Upper lobe of left lung (tissue), 4 donors: ENCODE data around the gene MMD2.

Experiments
- CTCF ChIP-seq, 6 experiments: fragments of 450-650 bp in 4 of 6; fragments of 200-600 bp in 2 of 6; sonication (generic) in 2 of 6; IDR thresholded peaks; one replicate each; pipeline ENCODE4 v1.5.1; 2016 to 2019; ENCODE audit warnings: antibody characterized with exemption in 6 of 6
- EP300 ChIP-seq, 4 donors: sonication (generic); formaldehyde crosslinking; IDR thresholded peaks; one replicate each; pipeline ENCODE4 v1.5.1; 2017; ENCODE audit warnings: antibody characterized with exemption in 4 of 4, control low read depth in 2 of 4
- POLR2A ChIP-seq, 4 donors: fragments of 450-650 bp; IDR thresholded peaks; one replicate each; pipeline ENCODE4 v1.5.1; 2016 to 2017; ENCODE audit warnings: antibody characterized with exemption in 4 of 4, mild to moderate bottlenecking in 2 of 4

DNA sequence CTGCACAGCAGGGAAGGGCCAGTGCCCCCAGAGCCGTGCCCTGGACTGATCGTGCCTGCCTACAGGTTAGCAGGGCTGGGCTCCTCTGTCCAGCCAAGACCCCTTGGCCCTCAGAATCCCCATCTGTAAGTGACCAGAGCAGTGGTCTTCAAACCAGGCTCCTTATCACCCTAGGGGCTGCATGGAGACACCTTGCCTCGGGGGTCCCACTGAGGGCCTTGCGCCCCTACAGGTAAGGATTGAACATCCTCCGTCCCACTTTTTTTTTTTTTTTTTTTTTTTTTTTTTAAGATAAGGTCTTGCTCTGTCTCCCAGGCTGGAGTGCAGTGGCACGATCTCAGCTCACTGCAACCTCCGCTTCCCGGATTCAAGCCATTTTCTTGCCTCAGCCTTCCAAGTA is 42.9 kb downstream of the MMD2 start:
- TF ChIP-seq CTCF (IDR thresholded peaks at IDR 0.05) (no peak), POLR2A (IDR thresholded peaks at IDR 0.05) (no peak), EP300 (IDR thresholded peaks at IDR 0.05) (no peak)
